Left cardiac atrium (tissue), 4 donors: ENCODE data around the gene CAVIN4. TPM values are rescaled to one million over a fixed set of nuclear protein-coding genes. Genes with fewer than 3 reads are reported as not detected.
A peak's percentile ranks its signal among the peaks of the same experiment; 100 is the strongest.

ENCODE experiments used
- ATAC-seq, 2 donors: fragments of 200-7000 bp; cut with Tn5 transposase; one replicate each; pipeline ENCODE4 v1.9.1; 2020; ENCODE audit warnings: mild to moderate bottlenecking in 2 of 2, moderate library complexity in 2 of 2
- DNase-seq: peaks from one replicate; pipeline ENCODE4 v3.0.0-alpha.2; 2020
- intact Hi-C, 2 donors: fragments of 100-400 bp; cut with DNase I; formaldehyde crosslinking; loops; one replicate each; pipeline versions ENCODE4 v1.14.1 to v1.15.1; 2022 to 2023
- total RNA-seq, 2 donors: library from RNA; stranded (reverse); fragmentation: NEBNext Ultra II Directional; extraction: Animal tissue kit (Norgen Biotek cat#: 25700); gene quantifications; one replicate each; pipeline ENCODE4 v1.2.1, GENCODE V29; 2021
- donor health status: DM: no; HTN: yes; CAD: no.
- donor health status: DM: no; HTN: yes; CAD: no; lungs with severe emphysema.
- donor health status: DM: yes; HTN: yes; CAD: no.
- donor health status: Dilated cardiomyopathy.

CAVIN4 gene
- total RNA-seq, 2 donors from 2014 or later, result 18.6 to 38.0 TPM

DNA sequence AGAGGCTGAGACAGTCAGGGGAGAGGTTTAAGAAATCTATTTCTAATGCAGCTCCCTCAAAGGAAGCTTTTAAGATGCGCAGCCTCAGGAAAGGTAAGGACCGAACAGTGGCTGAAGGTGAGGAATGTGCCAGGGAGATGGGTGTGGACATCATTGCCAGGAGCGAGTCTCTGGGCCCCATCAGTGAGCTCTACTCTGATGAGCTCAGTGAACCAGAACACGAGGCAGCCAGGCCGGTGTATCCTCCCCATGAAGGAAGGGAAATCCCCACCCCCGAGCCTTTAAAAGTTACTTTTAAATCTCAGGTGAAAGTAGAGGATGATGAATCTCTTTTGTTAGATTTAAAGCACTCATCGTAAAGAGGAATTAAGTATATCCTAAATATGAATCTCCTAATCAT, 8.2 kb downstream of the CAVIN4 start:
- intact Hi-C loops, result no loop called here
- ATAC-seq (no peak), DNase-seq (no peak)

DNA sequence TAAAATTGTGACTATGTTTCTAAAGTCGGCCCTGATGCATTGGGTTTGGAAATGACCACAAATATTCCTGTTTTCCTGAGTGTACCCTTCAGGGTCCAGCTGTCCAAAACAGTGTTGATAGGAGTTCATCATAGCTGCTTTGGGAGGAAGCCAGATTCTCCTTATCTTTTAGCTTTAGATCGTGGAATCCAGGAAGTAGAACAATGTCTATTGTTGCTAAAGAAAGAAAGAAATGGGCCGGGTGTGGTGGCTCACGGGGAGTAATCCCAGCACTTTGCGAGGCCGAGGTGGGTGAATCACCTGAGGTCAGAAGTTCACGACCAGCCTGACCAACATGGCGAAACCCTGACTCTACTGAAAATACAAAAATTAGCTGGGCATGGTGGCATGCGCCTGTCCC, 9.5 kb downstream of the CAVIN4 start:
- intact Hi-C loops, result no loop called here
- ATAC-seq (no peak), DNase-seq (no peak)

DNA sequence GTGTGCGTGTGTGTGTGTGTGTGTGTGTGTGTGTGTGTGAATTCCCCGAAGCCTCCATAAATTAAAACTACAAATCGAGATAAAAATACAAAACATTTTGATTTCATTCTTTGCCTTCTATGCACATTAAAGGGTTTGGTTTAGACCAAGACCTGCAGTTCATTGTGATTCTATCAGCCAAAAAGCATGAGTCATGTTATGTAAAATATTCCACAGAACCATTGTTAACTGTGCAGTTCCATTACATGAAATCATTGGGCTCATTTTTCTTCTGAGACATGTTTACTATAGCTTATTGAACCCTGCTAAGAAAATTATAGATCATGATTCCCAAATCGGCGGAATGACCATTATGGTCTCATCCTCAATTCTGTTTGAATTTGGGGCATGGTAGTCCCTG, 11.7 kb downstream of the CAVIN4 start:
- no peak for DNase-seq
- intact Hi-C loops, result no loop called here
- no peak for ATAC-seq

DNA sequence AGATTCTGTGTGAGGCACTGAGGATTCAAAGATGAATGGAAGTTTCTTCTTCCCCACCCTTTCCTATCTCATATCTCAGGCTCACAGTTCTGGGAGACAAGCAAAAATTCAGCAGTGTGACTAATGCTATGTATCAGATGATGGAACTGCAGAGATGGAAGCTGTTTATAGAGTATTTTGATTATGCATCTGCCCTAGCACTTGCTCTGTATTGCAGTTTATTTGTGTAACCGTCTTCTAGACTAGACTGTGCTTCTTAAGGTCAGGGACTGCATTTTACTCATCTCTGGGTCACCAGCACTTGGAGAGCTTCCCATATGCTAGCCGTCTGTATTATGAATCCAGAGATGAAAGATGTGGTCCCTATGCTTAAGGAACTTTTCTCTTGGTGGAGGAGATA, 12.6 kb downstream of the CAVIN4 start:
- intact Hi-C loops, result loop anchor here in 1 of 2 donors (10.0 kb wide), 1 partner anchor 236 kb away; the partner anchor contains the start of gene TEX10

DNA sequence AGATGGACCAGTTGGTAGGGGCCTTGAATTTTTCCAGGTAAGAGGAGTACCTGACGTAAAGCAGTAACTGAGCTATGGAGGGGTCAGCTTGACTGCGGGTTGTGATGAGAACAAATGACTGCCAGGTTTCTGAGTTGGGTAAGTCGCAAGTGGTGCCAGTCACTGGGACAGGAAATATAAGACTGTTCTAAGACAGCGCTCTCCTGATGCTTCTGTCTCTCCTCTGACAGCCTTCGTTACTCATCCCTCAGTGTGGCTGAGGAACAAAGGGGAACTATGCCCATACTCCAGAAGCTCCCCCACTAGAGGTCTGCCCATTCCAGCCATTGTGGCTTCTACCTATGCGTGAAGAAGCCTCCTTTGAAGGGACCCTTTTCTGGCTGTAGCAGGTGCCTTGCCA, 13.3 kb downstream of the CAVIN4 start:
- DNase-seq (no peak), ATAC-seq (no peak)
- intact Hi-C loops, result loop anchor here in 1 of 2 donors (10.0 kb wide), 1 partner anchor 236 kb away; the partner anchor contains the start of gene TEX10

More for the DNA sequence above, 12.6 kb downstream of the CAVIN4 start:
- ATAC-seq (no peak), DNase-seq (no peak)

DNA sequence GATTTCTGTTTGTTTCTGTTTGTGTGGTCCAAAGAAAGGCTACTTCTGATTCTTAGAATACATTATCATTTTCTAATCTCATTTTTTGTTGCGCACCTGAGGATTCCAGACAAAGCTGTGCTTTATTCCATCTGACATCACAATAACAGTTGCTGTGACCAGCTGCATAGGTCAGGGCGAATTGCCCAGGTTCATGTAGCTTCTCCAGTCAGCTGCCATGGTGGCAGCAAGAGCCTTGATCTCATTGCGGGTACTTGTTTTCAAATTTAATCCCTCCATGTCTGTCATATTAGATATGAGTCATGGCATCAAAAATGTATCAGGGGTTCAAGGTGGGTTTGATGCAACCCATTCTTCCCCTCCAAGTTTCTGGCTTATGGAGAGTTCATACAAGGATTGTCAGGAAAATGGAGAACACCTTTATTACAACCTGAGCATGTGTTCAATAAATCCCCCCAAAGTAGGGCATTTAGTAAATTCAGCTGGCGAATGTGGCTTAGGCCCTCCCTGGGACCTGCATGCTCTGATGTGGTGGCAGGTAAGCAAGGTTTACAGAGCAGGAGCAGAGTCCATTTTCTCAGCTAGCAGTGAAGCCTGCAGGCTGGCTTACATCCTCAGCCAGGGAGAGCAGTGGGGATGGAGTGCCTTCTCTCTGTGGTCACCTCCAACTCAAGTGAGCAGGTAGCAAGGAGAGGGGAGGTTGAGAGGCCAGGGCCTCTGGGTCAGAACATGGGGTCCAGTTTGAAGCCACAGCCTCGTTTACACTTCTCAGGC, 13.9 kb downstream of the CAVIN4 start:
- no peak for DNase-seq
- ATAC-seq, result no peak
- intact Hi-C loops, result loop anchor here in 1 of 2 donors (10.0 kb wide), 1 partner anchor 237 kb away; the partner anchor contains the start of gene TEX10

DNA sequence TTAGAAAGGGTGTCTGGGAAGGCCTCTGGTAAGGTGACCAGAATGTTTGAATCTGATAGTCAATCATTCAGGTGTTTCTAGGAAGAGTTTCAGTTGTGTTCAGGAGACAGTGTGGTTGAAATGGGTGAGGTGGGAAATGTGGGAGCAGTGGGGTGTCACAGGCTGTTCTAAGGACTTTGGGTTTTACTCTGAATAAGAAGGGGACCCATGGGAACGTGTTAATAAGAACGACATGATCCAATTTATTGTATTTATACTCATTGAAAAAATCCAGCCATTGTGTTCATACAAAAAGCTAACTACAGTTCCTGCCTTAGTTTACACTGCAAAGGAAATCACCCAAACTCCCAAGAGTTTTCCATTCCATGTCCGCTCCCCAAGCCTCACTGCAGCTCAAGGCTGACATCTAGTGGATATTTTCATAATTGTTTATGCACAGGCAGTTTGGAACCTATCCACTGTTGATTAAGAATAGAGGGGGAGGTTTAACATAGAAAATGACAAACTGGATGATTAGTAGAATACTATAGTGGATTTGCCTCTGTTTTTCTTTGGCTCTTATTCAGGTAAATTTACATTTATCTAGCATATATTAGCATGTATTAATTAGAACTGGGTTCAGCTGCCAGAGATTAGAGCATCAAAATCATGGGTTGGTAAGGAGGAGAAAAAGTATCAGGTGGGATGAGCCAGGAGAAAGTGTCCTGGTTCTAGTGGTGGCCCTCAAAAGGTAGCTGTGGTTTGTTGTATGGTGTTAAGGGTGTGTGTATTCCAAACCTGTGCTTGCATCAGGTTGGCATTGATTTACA, 17.7 kb downstream of the CAVIN4 start:
- no peak for DNase-seq
- peak; percentile 56 to 58 for ATAC-seq
- intact Hi-C loops, result loop anchor here in 1 of 2 donors (5.0 to 10.0 kb wide), 4 partner anchors 88 to 273 kb away; partner anchors contain the start of gene TEX10

DNA sequence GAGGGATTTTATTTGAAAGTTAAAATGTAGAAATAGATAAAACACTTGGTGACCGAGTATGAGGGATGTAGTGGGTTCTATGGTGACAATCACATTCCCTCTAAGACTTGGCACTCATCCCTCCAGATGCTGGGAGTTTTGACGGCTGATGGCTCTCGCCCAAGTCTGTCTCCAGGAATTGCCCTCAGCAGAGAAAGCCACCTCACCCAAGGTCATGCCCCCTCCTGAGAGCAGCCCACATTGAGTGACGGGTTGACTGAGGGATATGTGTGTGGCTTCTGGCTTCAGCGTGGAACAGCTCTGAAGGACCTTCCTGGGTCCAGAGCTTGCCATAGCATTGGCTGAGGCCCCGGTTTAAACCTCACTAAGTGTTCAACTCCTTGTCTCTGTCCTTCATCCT, 19.4 kb downstream of the CAVIN4 start:
- intact Hi-C loops, result loop anchor here in 1 of 2 donors (5.0 to 10.0 kb wide), 4 partner anchors 90 to 275 kb away; partner anchors contain the start of gene TEX10
- peak in 1 of 2 donors; percentile 17 for ATAC-seq
- DNase-seq, result no peak

DNA sequence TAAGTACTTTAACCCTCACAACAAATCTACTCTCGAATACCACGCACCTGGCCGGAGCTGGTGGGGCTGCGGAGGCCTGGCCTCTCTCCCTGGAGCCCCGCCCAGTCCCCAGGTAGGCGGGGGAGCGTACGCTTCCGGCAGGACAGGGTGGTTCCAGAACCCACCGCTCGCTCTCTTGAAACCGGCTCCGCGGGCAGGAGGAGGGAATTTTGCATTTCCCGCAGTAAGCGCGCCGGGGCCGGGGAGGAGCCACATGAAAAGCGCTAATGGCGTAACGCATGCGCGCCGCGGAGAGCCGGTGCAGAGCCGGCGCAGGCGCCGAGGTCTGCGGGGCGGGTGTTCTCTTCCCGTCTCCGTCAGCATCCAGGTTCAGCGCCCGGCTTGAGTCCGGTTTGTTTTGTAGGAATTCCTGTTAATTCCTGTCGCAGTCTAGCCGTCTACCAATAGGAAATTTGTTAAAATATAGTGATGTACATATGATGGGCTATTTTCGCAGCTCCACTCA, 20.8 kb downstream of the CAVIN4 start:
- intact Hi-C loops, result loop anchor here in 1 of 2 donors (5.0 to 10.0 kb wide), 4 partner anchors 91 to 276 kb away; partner anchors contain the start of gene TEX10
- ATAC-seq (peak; percentile 85 to 89), DNase-seq (peak; percentile 89)

DNA sequence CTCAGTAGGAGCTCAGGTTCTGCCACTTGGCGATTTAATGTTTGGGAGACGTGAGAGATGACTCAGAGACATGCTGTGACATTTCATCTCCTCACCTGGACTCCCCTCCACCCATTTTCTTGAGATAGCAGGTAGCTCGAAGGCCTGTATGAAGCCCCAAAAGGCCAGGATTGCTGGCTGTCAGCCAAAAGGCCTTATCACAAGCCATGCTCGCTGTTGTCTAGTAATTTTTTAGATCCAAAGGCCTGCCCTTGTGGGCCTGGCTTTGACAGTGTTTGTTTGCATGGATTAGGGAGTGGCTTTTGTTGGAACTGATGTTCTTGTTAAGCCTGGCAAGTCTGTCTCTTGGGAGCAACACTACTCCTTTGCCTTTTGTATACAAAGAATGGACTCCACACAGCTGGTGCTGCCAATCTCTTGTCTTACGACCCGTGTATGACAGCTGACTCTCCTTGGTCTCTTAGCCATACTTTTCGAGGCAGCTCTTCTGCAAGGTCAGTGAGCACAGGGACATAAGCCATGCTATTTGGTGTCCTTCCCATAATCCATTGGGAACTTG, 22.7 kb downstream of the CAVIN4 start:
- no peak for ATAC-seq
- DNase-seq, result no peak
- intact Hi-C loops, result loop anchor here (2.0 to 10.0 kb wide), 2 partner anchors 710 to 714 kb away; no protein-coding TSS in a partner anchor

DNA sequence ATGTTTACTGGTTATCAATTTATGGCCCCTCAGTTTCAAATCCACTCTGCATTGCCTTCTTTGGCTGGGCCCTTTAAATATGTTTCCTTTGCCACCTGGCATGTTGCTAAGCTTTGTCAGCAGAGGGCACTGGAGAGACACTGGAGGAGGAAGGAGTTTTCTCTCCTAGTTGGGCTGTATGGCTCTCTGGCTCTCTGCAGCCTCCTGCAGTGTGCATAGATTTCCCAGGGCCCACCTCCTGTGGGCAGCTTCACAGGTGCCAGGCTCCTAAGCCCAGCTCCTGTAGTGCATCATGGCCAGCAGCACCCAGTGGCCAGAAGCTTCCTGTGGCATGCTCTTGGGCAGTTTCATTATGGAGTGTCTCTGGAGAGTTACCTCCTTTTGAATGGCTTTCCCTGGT, 23.3 kb downstream of the CAVIN4 start:
- ATAC-seq, result peak; percentile 20 to 28
- DNase-seq, result no peak
- intact Hi-C loops, result loop anchor here (2.0 to 10.0 kb wide), 2 partner anchors 710 to 714 kb away; no protein-coding TSS in a partner anchor

DNA sequence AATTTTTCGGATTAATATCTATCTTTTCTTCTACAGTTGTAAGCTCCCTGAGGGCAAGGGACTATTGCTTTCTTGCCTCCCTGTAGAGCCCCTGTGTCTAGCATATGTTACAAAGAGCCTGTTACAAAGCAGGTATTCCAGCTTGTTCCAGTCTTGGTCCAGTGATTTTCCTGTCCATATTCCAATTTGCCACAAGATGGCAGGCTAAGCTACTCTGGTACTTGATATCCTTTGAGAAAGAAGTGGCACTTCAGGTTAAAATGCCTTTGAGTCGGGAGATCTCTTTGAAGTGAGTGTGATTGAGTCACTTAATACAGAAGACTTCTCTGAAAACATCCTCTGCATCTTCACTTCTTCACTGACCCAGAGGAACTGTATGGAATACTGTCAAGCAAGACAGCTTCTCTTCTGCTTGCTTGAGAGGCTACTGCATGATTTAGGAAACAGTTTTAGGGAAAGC, 24.5 kb downstream of the CAVIN4 start:
- intact Hi-C loops, result loop anchor here in 1 of 2 donors (10.0 kb wide), 1 partner anchor 712 kb away; no protein-coding TSS in a partner anchor
- DNase-seq (no peak), ATAC-seq (no peak)

DNA sequence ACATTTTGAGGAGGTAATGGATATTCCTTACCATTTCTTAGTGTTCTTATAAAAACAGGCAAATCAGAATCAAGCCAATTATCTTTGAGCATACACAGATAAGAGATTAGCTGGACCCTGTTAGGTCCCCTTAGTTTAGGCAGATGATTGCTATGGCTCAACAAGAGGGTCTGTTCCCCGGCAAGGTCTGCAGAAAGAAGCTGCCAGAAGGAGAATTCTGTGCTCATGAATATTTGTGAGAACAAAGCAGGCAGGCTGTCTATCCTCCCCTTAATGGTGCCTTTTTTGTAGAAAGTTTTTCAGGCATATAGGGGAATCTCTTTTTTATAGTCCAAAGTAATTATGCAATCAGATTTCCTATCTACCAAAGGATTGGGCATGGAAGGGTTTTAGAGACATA, 27.5 kb downstream of the CAVIN4 start:
- intact Hi-C loops, result loop anchor here in 1 of 2 donors (10.0 kb wide), 1 partner anchor 709 kb away; no protein-coding TSS in a partner anchor
- no peak for ATAC-seq

DNA sequence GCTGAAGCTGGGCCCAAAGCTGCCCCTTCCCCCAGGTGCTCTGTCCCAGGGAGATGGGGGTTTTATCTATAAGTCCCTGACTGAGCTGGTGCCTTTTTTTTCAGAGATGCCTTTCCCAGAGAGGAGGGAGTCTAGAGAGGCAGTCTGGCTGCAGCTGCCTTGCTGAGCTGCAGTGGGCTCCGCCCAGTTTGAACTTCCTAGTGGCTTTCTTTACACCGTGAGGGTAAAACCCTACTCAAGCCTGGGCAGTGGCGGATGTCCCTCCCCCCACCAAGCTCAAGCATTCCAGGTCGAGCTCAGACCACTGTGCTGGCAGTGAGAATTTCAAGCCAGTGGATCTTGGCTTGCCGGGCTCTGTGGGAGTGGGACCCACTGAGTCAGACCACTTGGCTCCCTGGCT, 41.3 kb downstream of the CAVIN4 start:
- ATAC-seq, result no peak

More for the DNA sequence above, 27.5 kb downstream of the CAVIN4 start:
- no peak for DNase-seq

DNA sequence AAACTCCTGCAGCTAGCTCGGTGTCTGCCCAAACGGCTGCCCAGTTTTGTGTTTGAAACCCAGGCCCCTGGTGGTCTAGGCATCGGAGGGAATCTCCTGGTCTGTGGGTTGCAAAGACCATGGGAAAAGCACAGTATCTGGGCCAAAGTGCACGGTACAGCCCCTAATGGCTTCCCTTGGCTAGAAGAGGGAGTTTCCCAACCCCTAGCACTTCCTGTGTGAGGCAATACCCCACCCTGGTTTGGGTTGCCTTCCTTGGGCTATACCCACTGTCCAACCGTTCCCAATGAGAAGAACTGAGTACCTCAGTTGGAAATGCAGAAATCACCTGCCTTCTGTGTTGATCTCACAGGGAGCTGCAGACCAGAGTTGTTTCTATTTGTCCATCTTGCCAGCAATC, 41.8 kb downstream of the CAVIN4 start:
- intact Hi-C loops, result no loop called here
- no peak for DNase-seq
- no peak for ATAC-seq

More for the DNA sequence above, 41.3 kb downstream of the CAVIN4 start:
- no peak for DNase-seq
- intact Hi-C loops, result no loop called here

DNA sequence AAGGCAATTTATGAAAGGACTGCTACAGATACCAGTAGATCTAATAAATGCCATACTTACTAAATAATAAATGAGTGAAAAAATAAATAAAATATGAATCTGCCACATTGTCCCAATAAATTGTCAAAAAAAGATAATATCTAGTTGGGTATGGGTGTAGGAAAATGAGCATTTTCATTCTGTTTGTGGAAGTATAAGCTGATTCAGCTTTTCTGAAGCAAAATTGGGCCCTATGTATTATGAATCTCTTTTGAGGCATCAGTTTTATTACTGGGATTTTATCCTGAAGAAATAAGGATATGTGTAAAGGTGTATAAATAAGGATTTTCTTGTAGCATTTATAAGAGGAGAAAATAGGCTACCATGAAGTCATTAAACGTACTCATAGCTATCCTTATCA, 46.1 kb downstream of the CAVIN4 start:
- no peak for ATAC-seq
- no peak for DNase-seq
- intact Hi-C loops, result no loop called here

DNA sequence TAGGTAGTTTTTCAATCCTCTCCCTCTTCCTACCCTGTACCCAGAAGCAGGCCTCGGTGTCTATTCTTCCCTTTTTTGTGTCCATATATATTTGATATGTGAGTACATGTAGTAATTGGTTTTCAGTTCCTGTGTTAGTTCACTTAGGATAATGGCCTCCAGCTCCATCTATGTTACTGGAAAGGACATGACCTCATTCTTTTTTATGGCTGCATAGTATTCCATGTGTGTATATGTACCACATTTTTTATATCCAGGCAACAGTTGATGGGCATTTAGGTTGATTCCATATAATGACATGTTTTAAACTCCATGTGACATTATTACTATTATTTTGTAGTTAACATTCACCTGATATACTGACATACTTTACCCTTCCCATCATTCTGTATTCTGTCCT, 49.1 kb downstream of the CAVIN4 start:
- no peak for DNase-seq
- no peak for ATAC-seq
- intact Hi-C loops, result no loop called here

DNA sequence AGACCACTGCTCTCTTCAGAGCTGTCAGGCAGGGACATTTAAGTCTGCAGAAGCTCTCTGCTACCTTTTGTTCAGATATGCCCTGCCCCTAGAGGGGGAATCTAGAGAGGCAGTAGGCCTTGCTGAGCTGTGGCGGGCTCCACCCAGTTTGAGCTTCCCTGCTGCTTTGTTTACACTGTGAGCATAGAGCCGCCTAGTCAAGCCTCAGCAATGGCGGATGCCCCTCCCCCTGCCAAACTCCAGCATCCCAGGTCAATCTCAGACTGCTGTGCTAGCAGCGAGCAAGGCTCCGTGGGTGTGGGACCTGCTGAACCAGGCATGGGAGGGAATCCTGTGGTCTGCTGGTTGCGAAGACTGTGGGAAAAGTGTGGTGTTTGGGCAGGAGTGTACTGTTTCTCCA, 59.9 kb downstream of the CAVIN4 start:
- intact Hi-C loops, result no loop called here
- ATAC-seq, result no peak
- DNase-seq, result no peak
